ENCODE results near the gene TNFAIP2. TPM values are rescaled to one million over a fixed set of nuclear protein-coding genes. Genes with fewer than 3 reads are reported as not detected.

TNFAIP2 gene
- total and polyA plus RNA-seq, 3 donors from 2014 or later, result 44.9 to 92.8 (median 51.8) TPM

DNA sequence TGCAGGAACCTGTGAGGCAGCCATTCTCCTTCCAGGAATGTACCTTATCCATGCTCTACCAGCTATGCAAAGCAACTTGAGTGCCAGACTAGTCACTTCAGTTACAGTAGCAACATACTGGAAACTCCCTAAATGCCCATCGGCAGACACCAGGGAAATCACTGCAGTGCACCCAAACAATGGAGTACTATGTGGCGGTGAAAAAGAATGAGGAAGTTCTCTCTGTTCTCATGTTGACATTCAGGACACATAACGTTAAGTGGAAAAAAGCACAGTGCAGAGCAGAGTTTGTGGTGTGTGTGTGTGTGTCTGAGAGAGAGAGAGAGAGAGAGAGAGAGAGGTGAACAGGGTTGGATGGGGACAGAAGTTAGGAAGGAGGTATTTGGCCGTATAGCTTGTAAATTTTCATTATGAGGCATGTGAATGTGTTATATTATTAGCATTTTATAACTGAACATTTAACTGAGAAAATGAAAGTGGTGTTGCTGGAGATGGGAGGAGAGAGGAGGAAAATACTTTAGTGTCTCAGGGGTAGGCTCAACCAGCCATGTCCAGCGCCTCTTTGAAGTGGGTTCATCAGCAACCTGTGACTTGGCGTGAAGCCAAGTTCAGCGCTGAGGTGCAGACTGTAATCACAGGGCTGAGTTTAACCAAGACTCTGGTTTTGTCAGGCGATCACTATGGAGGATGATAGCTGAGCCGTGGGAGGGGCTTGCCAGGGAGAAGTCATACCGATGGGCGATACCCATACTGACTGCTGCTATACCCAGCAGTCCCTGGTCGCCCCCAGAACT is 17.3 kb downstream of the TNFAIP2 start:
- no peak overlapping the region for H3K4me3 ChIP-seq
- DNase-seq, result no peak
- intact Hi-C loops (cut with DNase I; ENCODE audit: low total_unique reads), result no loop called here
- peaks cover 9% of the 10 kb centered on the region for H3K4me1 ChIP-seq
- H3K27ac ChIP-seq, result no peak overlapping the region
- no peak for TF ChIP-seq POLR2A (IDR thresholded peaks at IDR 0.05)
- TF ChIP-seq, protein P1, sequence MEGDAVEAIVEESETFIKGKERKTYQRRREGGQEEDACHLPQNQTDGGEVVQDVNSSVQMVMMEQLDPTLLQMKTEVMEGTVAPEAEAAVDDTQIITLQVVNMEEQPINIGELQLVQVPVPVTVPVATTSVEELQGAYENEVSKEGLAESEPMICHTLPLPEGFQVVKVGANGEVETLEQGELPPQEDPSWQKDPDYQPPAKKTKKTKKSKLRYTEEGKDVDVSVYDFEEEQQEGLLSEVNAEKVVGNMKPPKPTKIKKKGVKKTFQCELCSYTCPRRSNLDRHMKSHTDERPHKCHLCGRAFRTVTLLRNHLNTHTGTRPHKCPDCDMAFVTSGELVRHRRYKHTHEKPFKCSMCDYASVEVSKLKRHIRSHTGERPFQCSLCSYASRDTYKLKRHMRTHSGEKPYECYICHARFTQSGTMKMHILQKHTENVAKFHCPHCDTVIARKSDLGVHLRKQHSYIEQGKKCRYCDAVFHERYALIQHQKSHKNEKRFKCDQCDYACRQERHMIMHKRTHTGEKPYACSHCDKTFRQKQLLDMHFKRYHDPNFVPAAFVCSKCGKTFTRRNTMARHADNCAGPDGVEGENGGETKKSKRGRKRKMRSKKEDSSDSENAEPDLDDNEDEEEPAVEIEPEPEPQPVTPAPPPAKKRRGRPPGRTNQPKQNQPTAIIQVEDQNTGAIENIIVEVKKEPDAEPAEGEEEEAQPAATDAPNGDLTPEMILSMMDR (IDR thresholded peaks at IDR 0.05), result no peak
- no peaks in the 10 kb centered on the region for H3K9me3 ChIP-seq
- no peaks in the 10 kb centered on the region for H3K27me3 ChIP-seq
- no peaks in the 10 kb centered on the region for H3K36me3 ChIP-seq (ENCODE audit: low read depth, missing control alignments)
- 54 to 55% methylated on average over 11 to 12 of the region's 12 CpGs for WGBS, 2 donors

DNA sequence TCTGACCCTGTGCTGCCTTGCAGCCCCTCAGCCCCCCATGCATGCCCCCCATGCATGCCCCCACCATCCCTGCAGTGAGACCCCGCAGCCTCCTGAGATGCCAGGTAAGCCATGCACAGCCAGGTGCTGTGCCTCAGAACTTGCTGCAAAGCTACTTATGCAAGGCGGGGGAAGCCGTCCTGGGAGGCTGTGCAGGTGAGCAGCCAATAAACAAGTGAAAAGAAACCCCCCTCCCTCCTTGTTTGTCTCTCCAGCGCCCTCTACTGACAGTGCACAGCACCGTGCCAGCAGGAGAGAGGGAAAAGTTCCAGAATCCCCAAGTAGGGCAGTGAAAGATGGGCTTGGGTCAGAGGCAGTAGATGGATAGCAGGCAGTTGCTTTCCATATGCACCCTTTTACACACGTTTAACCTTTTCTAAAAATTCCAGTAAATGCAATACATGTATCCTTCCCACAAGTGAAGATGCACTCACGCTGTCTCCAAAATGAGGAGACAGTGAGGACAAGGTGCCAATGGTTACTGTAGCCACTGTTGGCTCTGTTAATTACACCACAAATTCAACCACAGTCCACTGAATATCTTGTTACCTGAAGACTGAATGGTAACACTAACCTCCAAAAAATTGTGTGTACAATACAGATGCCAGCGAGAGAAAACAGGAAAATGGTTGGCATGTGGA is 18.0 kb downstream of the TNFAIP2 start:
- Histone ChIP-seq H3K27ac (no peak overlapping the region), H3K36me3 (ENCODE audit: low read depth, missing control alignments) (no peaks in the 10 kb centered on the region), H3K4me3 (no peak overlapping the region), H3K9me3 (no peaks in the 10 kb centered on the region), H3K27me3 (no peaks in the 10 kb centered on the region), H3K4me1 (peaks cover 9% of the 10 kb centered on the region)
- DNase-seq, result peak; percentile 49
- intact Hi-C loops (cut with DNase I; ENCODE audit: low total_unique reads), result no loop called here
- 44 to 53% methylated on average over 6 to 8 of the region's 8 CpGs for WGBS, 2 donors
- TF ChIP-seq POLR2A (IDR thresholded peaks at IDR 0.05), result no peak
- TF ChIP-seq, protein P1 (IDR thresholded peaks at IDR 0.05), result peak; percentile 10 to 45 (median 40)

DNA sequence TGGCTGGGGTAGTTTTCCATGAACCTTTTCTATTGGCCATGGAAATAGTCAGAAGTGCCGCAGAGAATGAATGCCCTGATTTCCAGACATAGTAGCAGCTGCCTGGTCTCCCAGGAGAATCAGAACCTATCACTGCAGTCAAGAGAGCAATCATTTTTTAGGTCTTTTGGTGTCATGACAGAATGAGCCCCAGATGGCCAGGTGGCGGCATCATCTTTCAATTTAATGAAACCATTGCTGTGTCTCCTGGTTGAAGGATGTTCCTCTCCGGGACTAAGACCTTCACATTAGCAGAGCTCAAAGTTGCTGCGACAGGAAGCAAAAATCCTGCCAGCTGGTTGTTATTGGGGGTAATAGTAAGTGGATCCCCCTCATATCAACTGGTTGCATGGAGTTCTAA is 18.8 kb downstream of the TNFAIP2 start:
- no peaks in the 10 kb centered on the region for H3K36me3 ChIP-seq (ENCODE audit: low read depth, missing control alignments)
- H3K4me3 ChIP-seq, result no peak overlapping the region
- intact Hi-C loops (cut with DNase I; ENCODE audit: low total_unique reads), result no loop called here
- H3K27me3 ChIP-seq, result no peaks in the 10 kb centered on the region
- no peaks in the 10 kb centered on the region for H3K9me3 ChIP-seq
- no peak overlapping the region for H3K27ac ChIP-seq
- no peak for TF ChIP-seq POLR2A (IDR thresholded peaks at IDR 0.05)
- TF ChIP-seq, protein P1 (IDR thresholded peaks at IDR 0.05), result no peak
- H3K4me1 ChIP-seq, result peaks cover 9% of the 10 kb centered on the region
- no peak for DNase-seq
- 94 to 100% methylated on average over 4 of the region's 4 CpGs for WGBS, 2 donors

DNA sequence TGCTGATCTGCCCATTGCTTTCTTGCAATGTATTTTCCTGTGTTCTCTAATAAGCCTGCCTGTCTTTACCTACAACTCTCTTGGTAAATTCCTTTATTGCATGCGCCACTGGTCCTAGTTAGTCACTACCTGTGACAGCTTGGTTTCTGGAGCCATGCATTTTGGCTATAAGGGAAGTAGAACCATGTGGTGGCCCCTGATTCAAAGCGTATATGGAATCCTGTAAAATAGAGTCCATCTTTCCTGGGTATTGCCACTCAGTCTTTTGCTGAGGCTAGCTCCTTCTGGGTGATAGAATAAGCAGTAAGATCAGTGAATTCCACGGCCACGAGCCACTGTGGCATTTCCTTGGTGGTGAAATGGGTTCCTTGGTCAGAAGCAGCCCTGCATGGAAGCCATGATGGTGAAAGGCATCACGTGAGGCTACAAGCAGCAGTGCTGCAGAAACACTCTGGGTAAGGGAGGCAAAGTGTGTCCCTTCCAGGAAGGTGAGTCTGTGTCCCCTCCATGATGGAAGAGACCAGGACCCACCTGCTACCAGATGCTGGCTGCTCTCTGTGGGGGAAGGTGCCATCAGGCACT is 19.6 kb downstream of the TNFAIP2 start:
- Histone ChIP-seq H3K4me3 (no peak overlapping the region), H3K27me3 (no peaks in the 10 kb centered on the region), H3K27ac (no peak overlapping the region), H3K9me3 (no peaks in the 10 kb centered on the region), H3K36me3 (ENCODE audit: low read depth, missing control alignments) (no peaks in the 10 kb centered on the region), H3K4me1 (peaks cover 9% of the 10 kb centered on the region)
- no peak for DNase-seq
- 77 to 80% methylated on average over 5 of the region's 5 CpGs for WGBS, 2 donors
- intact Hi-C loops (cut with DNase I; ENCODE audit: low total_unique reads), result no loop called here
- TF ChIP-seq, protein P1 (IDR thresholded peaks at IDR 0.05), result no peak
- TF ChIP-seq POLR2A (IDR thresholded peaks at IDR 0.05), result no peak

Measured in testis (tissue), 3 donors.